Duodenal mucosa (tissue), 2 donors: ENCODE results near the gene TAGAP.

Experiments
- H3K27ac ChIP-seq: one replicate; pipeline ENCODE4 v1.7.0; 2013; ENCODE audit warnings: low read depth, low read length
- H3K27me3 ChIP-seq, 2 donors: one replicate each; pipeline ENCODE4 v1.7.0; 2013; ENCODE audit warnings: low read length in 2 of 2, control low read depth in 1 of 2; ENCODE audit not compliant: insufficient read depth in 2 of 2, control insufficient read depth in 1 of 2
- H3K36me3 ChIP-seq, 2 donors: one replicate each; pipeline ENCODE4 v1.7.0; 2013; ENCODE audit warnings: low read length in 2 of 2, control low read depth in 1 of 2; ENCODE audit not compliant: insufficient read depth in 2 of 2, control insufficient read depth in 1 of 2
- H3K4me1 ChIP-seq, 2 donors: one replicate each; pipeline ENCODE4 v1.7.0; 2013; ENCODE audit warnings: low read length in 2 of 2, control low read depth in 1 of 2; ENCODE audit not compliant: insufficient read depth in 2 of 2, control insufficient read depth in 1 of 2
- H3K4me3 ChIP-seq, 2 donors: one replicate each; pipeline ENCODE4 v1.7.0; 2013; ENCODE audit warnings: low read length in 2 of 2, low read depth in 1 of 2
- H3K9ac ChIP-seq, 2 donors: one replicate each; pipeline ENCODE4 v1.7.0; 2013; ENCODE audit warnings: low read length in 2 of 2, low read depth in 1 of 2
- H3K9me3 ChIP-seq, 2 donors: one replicate each; pipeline ENCODE4 v1.7.0; 2013; ENCODE audit warnings: low read length in 2 of 2, control low read depth in 1 of 2; ENCODE audit not compliant: control insufficient read depth in 1 of 2

TAGAP gene

DNA sequence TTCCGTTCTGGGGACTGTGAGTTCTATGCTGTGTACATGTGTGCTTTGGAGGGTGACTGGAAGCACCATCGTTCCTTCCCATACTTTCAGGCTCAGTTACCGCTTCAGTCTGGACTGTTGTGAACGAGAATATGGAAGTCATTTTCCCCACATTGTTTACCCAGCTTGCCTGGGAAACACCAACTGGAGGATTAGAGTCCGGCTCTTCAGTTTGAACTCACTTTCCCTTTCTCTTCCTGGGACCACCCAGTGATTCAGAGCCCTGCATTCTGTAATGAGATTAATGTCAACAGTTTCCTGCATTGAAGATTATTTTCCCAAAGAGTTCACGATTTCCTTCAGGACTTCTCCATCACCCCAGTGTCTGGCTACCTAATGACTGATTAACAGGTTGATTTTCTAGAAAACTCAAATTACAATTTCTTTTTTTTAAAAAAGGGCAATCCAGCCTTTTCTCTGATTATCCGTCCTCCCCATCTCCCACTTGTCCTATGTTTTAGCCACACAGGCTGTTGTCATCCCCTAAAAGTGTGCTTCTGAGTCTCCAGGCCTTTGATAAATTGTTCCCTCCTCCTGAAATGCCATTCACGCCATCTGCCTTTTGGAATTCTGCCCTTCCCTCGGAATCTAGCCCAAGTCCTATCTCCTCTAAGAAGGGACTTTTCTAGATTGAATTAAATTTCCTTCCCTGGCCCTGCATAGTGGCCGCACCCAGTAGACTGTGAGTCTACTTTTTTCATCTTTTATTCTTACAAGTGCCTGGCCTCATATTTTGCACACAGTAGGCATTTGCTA is 3.3 kb upstream of the TAGAP start:
- Histone ChIP-seq H3K27me3 (no peaks in the 10 kb centered on the region), H3K4me1 (peaks cover 7 to 8% of the 10 kb centered on the region in 2 donors), H3K27ac (no peak overlapping the region), H3K9me3 (no peaks in the 10 kb centered on the region), H3K9ac (no peak overlapping the region), H3K4me3 (no peak overlapping the region), H3K36me3 (no peaks in the 10 kb centered on the region)

GRCh38 chr6:159045801-159046200 is 1.0 kb upstream of the TAGAP start:
- Histone ChIP-seq H3K27me3 (no peaks in the 10 kb centered on the region), H3K9me3 (no peaks in the 10 kb centered on the region), H3K36me3 (peaks cover 3 to 6% of the 10 kb centered on the region in 2 donors), H3K9ac (no peak overlapping the region), H3K4me3 (no peak overlapping the region), H3K4me1 (peaks cover 13 to 20% of the 10 kb centered on the region in 2 donors), H3K27ac (no peak overlapping the region)

- Histone ChIP-seq H3K36me3 (peaks cover 3 to 9% of the 10 kb centered on the region in 2 donors), H3K27ac (no peak overlapping the region), H3K9me3 (no peaks in the 10 kb centered on the region), H3K4me1 (peaks cover 15 to 27% of the 10 kb centered on the region in 2 donors), H3K27me3 (no peaks in the 10 kb centered on the region), H3K4me3 (peak overlapping the region; percentile 53 to 69), H3K9ac (peak overlapping the region; percentile 57 to 59)
Measured at GRCh38 chr6:159043947-159044346, 844 bp downstream of the TAGAP start.

DNA sequence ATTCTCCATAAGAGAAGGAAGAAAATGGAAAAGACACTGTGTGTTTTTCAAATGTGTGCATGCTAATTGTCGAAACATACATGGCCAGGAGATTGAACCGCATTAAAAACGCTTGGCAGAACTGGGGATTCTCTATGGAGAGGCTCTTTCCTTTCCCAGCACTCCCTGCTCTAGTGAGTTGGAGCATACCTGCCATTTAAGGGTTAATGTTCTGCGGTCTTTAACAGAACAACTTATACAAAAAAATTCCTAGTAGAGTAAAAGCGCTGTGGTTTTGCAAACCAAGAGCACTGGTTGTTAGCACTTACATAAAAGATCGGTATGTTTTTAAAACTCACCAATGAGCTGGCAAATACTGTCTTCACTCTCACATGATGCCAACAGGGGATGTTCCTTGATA is 1.5 kb downstream of the TAGAP start:
- Histone ChIP-seq H3K27ac (peak overlapping the region; percentile 48), H3K4me1 (peaks cover 17 to 29% of the 10 kb centered on the region in 2 donors), H3K9me3 (no peaks in the 10 kb centered on the region), H3K27me3 (no peaks in the 10 kb centered on the region), H3K9ac (peak overlapping the region; percentile 33 to 48), H3K4me3 (peak overlapping the region; percentile 53 to 69), H3K36me3 (peaks cover 3 to 9% of the 10 kb centered on the region in 2 donors)

DNA sequence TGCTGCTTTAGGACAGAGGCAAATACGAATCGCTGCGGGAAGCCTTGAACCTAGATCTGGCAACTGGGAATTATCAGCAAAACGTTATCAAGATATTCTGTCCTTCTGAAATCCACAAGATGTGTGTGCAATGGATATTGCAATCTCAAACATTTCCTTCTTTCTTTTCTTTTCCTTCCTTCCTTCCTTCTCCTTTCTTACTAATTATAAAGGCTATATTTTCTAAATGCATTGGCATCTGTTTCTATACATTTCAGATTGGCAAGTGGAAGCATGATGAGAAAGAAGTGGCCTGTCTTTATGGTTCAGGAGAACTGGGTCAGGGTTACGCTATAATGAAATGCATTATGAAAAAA is 2.0 kb downstream of the TAGAP start:
- Histone ChIP-seq H3K27ac (peak overlapping the region; percentile 48), H3K27me3 (no peaks in the 10 kb centered on the region), H3K9ac (peak overlapping the region; percentile 33 to 48), H3K36me3 (peaks cover 3 to 11% of the 10 kb centered on the region in 2 donors), H3K9me3 (no peaks in the 10 kb centered on the region), H3K4me3 (peak overlapping the region; percentile 53 to 69), H3K4me1 (peaks cover 17 to 29% of the 10 kb centered on the region in 2 donors)

DNA sequence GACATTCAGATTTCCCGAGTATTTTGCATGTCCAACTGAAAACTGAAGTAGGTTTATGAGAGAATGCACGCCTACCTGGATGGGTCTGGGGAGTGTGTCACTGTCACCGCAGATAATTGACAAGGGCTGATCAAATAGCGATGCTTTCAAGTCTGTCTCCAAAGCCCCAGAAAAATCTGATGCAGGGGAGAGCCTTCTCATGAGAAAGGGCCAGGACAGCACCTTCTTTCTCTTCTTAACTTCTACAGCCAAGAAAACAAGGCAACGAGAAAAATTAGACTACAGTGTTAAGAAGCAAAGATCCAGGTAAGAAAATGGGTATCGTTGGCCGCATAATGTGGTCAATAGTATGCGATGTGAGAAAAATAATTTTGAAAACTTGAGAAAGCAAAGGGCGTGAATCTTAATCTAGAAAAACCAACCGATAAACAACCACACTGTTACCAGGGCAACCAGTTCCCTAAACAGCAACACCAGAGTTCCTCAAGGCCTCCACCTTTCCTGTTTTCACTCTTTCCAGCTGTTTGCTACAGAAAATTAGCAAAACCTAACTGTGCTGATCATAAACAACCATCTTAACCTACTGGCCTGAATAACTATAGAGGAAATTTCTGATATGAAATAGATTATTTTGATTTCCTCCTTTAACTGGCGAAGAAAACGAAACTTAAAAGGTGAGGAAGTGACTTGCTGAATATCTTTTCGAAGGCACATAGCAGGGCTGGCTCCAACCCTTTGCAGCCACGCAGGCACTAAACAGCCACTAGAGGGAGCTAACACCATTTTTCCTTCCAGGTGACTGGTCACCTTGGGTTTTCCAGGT is 2.6 kb downstream of the TAGAP start:
- H3K9me3 ChIP-seq, result no peaks in the 10 kb centered on the region
- H3K27ac ChIP-seq, result peak overlapping the region; percentile 48
- peak overlapping the region; percentile 33 to 48 for H3K9ac ChIP-seq
- H3K4me3 ChIP-seq, result peak overlapping the region; percentile 53 to 69
- peaks cover 17 to 29% of the 10 kb centered on the region in 2 donors for H3K4me1 ChIP-seq
- no peaks in the 10 kb centered on the region for H3K27me3 ChIP-seq
- H3K36me3 ChIP-seq, result peaks cover 7 to 12% of the 10 kb centered on the region in 2 donors

DNA sequence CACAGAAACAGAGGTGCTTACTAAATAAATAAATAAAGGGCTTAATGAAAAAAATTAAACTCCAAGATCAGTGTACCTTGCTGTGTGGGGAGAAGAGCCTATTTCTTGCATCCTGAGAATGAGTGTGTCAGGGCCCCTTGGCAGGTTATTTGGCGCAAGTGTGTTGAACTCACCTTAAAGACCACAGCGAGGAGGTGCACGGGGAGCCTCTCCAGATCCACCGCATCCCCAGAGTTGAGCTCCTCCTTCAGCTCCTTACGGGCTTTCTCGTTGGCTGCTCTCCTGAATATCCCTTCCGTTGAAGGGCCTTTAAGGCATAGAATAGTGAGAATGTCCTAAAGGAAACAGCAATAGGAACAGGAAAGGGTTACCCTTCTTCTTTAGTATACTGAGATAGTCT is 3.6 kb downstream of the TAGAP start:
- Histone ChIP-seq H3K9ac (no peak overlapping the region), H3K9me3 (no peaks in the 10 kb centered on the region), H3K4me3 (peak overlapping the region in 1 of 2 donors; percentile 53), H3K4me1 (peaks cover 17 to 29% of the 10 kb centered on the region in 2 donors), H3K27me3 (no peaks in the 10 kb centered on the region), H3K27ac (no peak overlapping the region), H3K36me3 (peaks cover 7 to 12% of the 10 kb centered on the region in 2 donors)

GRCh38 chr6:159039885-159040258 is 4.9 kb downstream of the TAGAP start:
- H3K27ac ChIP-seq, result no peak overlapping the region
- H3K4me1 ChIP-seq, result peaks cover 11 to 22% of the 10 kb centered on the region in 2 donors

GRCh38 chr6:159038914-159039884 is 5.6 kb downstream of the TAGAP start:
- H3K36me3 ChIP-seq, result peaks cover 7 to 21% of the 10 kb centered on the region in 2 donors
- H3K9ac ChIP-seq, result peak overlapping the region in 1 of 2 donors; percentile 9
- peak overlapping the region; percentile 26 for H3K27ac ChIP-seq
- no peaks in the 10 kb centered on the region for H3K9me3 ChIP-seq
- peaks cover 11 to 22% of the 10 kb centered on the region in 2 donors for H3K4me1 ChIP-seq
- H3K4me3 ChIP-seq, result peak overlapping the region in 1 of 2 donors; percentile 17
- no peaks in the 10 kb centered on the region for H3K27me3 ChIP-seq

More at GRCh38 chr6:159039885-159040258, 4.9 kb downstream of the TAGAP start:
- Histone ChIP-seq H3K9me3 (no peaks in the 10 kb centered on the region), H3K36me3 (peaks cover 7 to 21% of the 10 kb centered on the region in 2 donors), H3K4me3 (no peak overlapping the region), H3K27me3 (no peaks in the 10 kb centered on the region), H3K9ac (no peak overlapping the region)
